ENCODE measurements around the gene SH2D1B.

Gene SH2D1B

GRCh38 chr1:162416909-162417308 is 5.0 kb upstream of the SH2D1B start:
- no peak overlapping the region for H3K4me3 ChIP-seq (ENCODE audit: low read length)
- no peak for TF ChIP-seq ZNF274 (IDR thresholded peaks at IDR 0.05; ENCODE audit: low read depth, low read length)

DNA sequence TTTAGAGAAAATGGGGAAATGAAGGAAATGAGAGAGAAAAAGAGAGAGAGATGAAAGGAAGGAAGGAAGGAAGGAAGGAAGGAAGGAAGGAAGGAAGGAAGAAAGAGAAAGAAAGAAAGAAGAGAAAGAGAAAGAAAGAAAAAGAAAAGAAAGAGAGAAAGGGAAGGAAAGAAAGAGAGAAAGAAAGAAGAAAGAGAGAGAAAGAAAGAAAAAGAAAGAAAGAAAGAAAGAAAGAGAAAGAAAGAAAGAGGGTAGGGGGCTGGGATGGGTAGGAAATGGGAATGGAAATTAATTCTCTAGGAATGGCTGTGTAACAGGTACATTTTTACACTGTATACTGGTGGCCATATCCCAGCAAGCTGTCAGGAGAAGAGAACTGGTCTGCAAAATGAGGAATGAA is 4.3 kb upstream of the SH2D1B start:
- TF ChIP-seq ZNF274 (IDR thresholded peaks at IDR 0.05; ENCODE audit: low read depth, low read length) = no peak
- H3K4me3 ChIP-seq (ENCODE audit: low read length) = no peak overlapping the region

DNA sequence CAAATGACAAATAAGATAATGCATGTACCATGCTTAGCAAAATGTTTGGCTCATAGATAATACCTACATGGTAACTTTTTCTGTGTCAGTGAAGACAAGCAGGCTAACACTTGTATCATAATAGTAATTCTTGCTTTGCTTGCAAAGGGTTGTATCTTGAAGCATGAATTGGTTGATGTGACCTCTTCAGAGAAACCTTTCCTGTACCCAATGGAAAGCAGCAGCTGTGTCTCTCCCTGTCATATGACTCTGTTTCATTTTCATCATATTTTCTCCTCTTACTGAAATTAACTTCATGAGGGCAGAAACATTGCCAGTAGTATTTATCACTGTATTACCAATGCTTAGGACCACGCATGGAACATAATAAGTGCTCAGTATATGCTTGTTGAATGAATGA is 4.4 kb downstream of the SH2D1B start:
- no peak for TF ChIP-seq ZNF274 (IDR thresholded peaks at IDR 0.05; ENCODE audit: low read depth, low read length)
- H3K4me3 ChIP-seq (ENCODE audit: low read length) = no peak overlapping the region

- no peak for TF ChIP-seq ZNF274 (IDR thresholded peaks at IDR 0.05; ENCODE audit: low read depth, low read length)
- H3K4me3 ChIP-seq (ENCODE audit: low read length) = no peak overlapping the region
These were observed 5.1 kb downstream of the SH2D1B start for GRCh38 chr1:162406811-162407210.

- TF ChIP-seq ZNF274 (IDR thresholded peaks at IDR 0.05; ENCODE audit: low read depth, low read length) = no peak
- H3K4me3 ChIP-seq (ENCODE audit: low read length) = no peak overlapping the region
These were observed 6.1 kb downstream of the SH2D1B start for GRCh38 chr1:162405800-162406199.

DNA sequence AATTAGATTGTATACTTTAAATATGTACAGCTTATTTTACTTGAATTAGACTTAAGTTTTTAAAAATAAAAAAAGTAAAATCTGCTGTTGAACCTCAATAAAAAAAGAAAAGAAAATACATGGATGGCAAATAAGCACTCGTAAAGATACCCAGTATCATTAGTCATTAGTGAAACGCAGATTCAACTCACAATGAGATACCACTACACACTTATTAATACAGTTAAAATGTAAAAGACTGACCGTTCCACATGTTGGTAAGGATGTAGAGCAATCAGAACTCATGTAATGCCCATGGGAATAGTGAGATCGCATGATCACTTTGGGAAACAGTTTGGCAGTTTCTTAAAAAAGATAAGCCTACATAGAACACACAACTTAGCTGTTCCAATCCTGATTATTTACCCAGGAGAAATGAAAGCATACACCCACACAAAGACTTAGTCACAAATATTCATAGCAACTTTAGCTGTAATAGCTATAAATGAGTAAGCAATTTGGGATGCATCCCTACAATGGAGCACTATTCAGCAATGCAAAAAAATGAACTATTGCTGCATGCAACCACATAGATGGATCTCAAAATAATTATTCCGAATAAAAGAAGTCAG is 7.3 kb downstream of the SH2D1B start:
- TF ChIP-seq ZNF274 (IDR thresholded peaks at IDR 0.05; ENCODE audit: low read depth, low read length) = no peak
- no peak overlapping the region for H3K4me3 ChIP-seq (ENCODE audit: low read length)

DNA sequence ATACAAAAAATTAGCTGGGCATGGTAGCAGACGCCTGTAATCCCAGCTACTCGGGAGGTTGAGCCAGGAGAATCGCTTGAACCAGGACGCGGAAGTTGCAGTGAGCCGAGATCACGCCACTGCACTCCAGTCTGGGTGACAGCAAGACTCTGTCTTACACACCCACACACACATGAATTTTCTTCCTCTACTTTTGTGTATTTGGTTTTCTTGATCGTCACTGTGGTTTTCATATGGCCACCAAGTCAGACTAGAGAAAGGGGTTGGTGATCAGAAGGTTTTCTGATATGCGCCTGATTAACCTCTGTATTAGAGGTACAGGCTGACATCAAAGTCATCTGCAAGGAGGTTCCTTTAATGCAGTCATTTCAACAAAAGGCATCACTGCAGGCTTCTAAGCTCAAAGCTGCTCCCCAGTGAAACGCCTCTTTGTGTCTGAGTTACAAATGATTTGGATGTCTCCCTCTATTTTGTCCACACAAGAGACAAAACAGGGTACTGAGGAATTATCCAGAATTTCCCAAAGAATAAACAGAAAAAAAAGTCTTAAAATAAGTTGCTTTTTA is 11.1 kb downstream of the SH2D1B start:
- TF ChIP-seq ZNF274 (IDR thresholded peaks at IDR 0.05; ENCODE audit: low read depth, low read length) = no peak
- H3K4me3 ChIP-seq (ENCODE audit: low read length) = no peak overlapping the region

DNA sequence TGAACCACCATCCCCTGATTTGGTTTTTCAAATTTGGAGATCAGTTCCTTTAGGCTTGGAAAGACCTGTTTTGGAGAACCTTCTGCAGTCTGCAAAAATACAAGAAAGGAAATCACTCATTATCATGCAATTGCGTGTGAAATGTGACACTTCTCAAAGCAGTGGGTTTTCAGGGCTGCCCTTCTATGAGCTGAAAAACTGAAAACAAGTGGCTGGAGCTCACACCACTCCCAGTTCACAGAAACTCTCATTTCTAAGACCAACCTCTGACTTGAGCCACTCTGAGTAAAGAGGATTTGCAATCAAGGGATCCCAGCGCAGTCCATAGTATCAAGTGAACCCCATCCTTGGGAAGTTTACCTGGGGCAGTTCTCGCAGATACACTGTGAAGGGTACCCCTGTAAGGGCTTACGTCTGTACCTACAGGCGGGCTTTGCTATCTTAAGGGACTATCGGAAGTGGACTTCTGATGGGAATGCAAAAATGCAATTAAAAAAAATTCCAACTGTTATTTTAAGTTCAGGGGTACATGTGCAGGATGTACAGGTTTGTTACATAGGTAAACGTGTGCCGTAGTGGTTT is 12.8 kb downstream of the SH2D1B start:
- no peak overlapping the region for H3K4me3 ChIP-seq (ENCODE audit: low read length)
- TF ChIP-seq ZNF274 (IDR thresholded peaks at IDR 0.05; ENCODE audit: low read depth, low read length) = no peak

DNA sequence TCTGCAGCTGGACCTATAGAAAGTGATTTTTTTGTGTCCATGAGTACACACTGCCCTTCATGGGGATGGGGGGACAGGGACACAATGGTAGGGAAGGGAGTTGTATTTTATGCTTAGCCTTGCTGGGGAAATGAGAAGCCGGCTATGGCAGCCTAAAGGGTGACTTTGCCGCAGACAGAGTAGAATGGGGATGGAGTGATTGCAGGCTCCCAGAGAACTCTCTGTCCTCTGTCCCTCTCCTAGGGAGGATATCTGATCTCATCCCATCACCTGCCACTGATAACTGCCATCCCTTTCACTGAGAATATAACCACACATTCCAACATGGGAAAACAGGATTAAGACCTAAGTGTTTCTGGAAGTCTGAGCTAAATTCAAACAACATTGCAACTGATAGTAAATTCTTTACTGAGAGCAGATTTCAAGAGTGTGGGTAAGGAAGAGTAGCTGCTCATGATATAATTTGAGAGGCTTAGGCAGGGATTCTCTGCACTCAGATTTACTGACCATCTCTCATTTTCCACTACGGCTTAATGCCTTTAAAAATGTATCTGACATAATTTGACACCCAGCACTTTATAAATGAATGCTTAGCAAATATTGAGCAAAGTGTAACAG is 13.9 kb downstream of the SH2D1B start:
- TF ChIP-seq ZNF274 (IDR thresholded peaks at IDR 0.05; ENCODE audit: low read depth, low read length) = no peak

DNA sequence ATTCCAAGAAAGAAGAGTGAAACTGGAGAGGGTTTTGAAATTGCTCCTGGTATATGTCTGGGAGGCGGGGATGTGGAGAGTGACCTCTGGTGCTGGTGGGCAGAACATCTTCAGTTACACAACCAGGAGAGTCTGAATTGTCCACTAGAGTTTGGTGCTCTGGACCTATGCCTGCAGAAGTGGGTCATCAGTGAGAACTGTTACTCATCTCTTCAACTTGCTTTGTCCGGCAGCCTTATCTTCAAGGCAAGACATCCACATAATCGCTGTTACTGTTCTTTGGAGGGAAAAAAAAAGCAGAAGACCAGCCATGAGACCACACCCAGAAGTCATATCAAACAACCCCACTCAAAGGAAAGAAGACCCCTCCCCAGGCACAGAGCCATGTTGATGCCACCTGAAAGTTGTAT is 14.9 kb downstream of the SH2D1B start:
- H3K4me3 ChIP-seq (ENCODE audit: low read length) = no peak overlapping the region
- no peak for TF ChIP-seq ZNF274 (IDR thresholded peaks at IDR 0.05; ENCODE audit: low read depth, low read length)

More for the DNA sequence above, 13.9 kb downstream of the SH2D1B start:
- H3K4me3 ChIP-seq (ENCODE audit: low read length) = no peak overlapping the region

DNA sequence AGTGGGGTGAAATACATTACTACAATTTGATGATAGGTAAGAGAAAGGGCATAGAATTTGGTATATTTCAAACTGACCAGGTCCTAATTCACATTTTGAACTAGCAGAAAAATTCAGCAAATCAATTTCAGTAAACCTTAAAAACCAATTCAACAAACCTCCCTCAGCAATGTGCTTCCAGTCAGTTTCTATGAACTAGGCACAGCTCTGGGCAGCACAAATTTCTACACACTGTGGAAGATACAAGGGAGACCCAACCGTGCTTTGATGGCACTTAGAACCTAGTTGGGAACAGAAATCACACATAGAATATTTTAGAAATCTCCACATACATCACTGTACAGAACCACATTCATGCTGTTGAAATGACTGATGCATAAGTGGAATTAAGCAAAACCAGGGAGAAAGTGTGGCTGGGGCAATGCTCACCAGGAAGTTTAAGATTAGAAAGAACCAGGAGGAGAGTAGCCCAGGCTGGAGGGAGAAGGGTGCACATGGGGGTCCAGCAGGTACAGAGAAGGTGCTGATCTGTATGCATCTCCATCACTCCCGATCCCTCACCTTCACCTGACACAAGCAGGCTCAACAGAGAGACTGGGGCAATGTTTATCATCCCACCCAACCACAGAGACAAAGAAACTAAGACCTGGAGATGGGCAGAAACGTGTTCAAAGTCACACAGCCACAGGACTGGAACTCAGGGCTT is 15.6 kb downstream of the SH2D1B start:
- no peak overlapping the region for H3K4me3 ChIP-seq (ENCODE audit: low read length)
- TF ChIP-seq ZNF274 (IDR thresholded peaks at IDR 0.05; ENCODE audit: low read depth, low read length) = no peak

GRCh38 chr1:162391790-162392563 is 20.0 kb downstream of the SH2D1B start:
- no peak for TF ChIP-seq ZNF274 (IDR thresholded peaks at IDR 0.05; ENCODE audit: low read depth, low read length)
- H3K4me3 ChIP-seq (ENCODE audit: low read length) = no peak overlapping the region

DNA sequence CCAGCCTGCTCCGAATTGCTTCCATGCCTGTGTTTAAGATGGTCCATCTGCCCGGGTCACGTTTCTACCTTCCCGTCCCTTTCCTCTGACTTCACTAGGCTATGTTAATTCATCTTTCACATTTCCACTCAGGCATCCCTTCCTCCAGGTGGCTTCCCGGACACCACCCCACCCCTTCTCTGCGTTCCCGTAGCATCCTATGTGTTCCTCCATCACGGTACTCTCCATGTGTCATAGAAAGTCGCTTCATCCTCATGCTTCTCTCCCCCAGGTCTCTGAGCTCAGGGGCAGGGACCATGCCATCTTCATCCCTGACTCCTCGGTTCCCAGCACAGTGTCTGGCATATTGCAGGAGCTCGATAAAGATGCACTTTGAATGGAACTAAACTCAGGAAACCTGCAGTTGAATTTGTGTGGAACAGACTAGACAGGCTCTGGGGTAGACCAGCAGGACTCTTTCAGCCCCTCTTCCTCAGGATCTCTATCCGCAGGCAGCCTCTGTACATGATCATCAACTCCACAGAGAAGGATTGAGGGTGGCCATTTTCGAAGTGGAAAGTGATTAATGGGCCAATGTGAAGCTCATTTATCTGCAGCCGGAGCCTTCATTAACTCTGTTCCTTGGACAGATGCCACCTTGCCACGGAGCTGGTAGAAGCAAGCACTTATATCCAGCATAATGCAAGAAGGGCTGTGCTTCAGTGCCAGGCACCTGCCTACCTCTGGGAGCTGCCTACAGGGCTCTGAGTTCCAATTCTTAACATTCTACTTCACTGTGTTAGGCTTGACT is 21.3 kb downstream of the SH2D1B start:
- H3K4me3 ChIP-seq (ENCODE audit: low read length) = no peak overlapping the region
- TF ChIP-seq ZNF274 (IDR thresholded peaks at IDR 0.05; ENCODE audit: low read depth, low read length) = no peak

All from GM08714 (cell line).